HuH-7.5 (cell line): ENCODE measurements around the gene EMILIN3.

Source experiments
- DNase-seq: peaks from one replicate; pipeline ENCODE4 v3.0.0; 2011; ENCODE audit warnings: low spot score

The EMILIN3 gene

DNA sequence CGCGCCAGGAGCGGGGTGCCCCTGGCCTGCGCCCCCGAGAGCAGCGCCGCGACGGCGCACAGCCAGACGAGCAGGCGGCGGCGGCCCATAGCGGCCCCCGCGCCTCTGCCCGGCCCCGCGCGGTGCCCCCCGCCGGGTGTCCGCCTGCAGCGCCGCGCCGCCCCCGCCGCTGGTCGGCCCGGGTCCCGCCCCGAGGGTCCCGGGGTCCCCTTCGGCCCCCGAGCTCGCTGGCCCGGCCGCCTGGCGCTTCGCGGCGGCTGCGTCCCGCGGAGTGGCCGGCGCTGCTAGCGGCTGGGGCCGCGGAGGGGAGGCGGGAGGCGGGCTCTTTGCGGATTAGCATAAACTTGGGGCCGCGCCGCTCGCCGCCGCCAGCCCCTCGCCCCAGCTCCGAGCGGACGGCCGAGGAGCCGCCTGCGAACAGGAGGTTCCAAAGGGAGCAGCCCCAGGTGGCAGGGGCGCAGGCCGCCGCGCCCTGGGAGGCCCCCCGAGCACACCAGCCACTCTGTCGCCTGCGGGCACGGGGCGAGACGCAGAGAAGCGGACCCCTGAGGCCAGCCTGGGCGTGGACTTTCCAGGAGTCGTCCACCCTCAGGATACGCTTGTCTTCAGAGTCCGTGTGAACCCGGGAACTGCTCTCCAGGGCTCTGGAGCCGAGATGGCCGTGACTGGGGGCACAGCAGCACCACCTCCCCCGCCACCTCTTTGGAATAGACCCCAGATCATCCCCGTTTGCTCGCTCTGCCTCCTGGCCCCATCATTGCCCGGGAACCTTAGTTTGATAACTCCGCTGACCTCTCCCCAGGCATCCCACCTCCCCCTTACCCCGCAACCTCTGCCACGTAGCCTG is at the start of gene EMILIN3:
Gene EMILIN3 (minus strand): TSS at position 273 of the 847 bp plus-strand sequence. CDS start 184 bp downstream, at position 89.
- no peak for DNase-seq

GRCh38 chr20:41415191-41415590 is 48.6 kb upstream of the EMILIN3 start:
- no peak for DNase-seq

GRCh38 chr20:41413169-41413568 is 46.6 kb upstream of the EMILIN3 start:
- DNase-seq, result no peak

GRCh38 chr20:41412324-41413120 is 45.9 kb upstream of the EMILIN3 start:
- DNase-seq, result no peak

GRCh38 chr20:41411391-41411847 is 44.8 kb upstream of the EMILIN3 start:
- DNase-seq, result no peak

DNA sequence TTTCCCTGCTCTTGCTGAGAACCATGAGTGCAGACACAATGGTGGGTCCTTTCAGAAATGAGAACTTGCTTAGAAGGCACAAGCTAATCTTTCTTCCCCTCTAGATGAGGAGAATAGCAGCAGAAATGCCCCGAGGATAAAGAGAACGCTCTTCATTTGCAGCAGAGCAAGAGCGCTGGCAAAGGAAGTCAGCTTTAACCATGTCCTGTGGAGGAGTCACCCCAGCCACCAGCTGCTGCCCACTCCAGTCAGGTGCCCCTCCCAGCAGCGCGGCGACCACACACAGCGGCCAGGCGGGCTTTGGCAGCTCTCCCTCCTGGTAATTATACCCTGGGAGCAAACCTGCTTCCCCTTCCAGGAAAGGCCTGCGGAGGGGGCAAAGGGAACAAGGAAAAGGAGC is 42.4 kb upstream of the EMILIN3 start:
- DNase-seq, result no peak

DNA sequence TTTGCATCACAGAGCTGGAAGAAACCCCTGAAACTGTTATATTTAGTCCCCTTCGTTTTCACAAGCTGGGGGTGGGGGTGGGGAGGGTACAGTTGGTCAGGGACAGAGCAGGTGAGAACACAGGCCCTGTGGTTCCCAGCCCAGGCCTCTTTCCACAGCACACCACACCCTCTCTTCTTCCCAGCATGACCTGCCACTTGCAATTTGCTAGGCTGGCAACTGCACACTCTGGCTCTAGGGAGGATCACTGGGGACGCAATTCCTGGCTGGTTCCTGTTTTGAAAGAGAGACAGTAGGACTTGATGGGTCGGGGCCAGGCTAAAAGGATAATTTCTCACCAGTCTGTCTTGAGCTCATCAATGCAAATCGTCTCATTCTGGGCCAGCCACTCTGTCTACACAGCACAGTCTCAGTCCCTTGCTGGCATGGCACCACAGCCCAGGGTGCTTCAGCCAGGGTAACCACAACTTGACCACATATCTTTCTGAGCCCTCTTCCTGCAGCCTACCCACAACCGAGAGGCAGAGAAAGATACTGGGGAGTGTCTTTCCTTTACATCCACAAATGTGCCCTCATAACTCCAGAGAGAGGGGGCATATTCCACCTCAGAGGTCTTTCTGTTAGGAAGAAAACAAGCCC is 41.7 kb upstream of the EMILIN3 start:
- no peak for DNase-seq

DNA sequence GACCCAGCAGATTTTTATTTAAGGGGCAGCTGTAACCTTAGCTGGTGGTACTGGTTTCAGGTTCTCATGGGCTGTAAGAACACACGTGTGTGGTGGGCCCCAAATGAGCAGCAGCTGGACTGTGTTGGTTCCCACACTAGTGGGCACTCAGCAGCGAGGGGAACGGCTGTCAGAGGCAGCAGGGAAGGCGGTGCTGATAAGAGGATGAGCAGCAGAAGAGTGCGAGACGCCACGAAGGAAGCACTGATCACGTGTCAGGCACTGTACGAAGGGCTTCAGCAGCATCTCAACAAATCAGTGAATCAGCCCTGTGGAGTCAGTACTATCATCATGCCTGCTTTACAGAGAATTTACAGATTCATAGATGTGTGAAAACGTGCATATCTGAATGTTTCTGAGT is 41.0 kb upstream of the EMILIN3 start:
- DNase-seq, result no peak

GRCh38 chr20:41406896-41407444 is 40.4 kb upstream of the EMILIN3 start:
- DNase-seq, result no peak

GRCh38 chr20:41406353-41406752 is 39.7 kb upstream of the EMILIN3 start:
- DNase-seq, result no peak

- no peak for DNase-seq
Observed at GRCh38 chr20:41405436-41405835, 38.8 kb upstream of the EMILIN3 start.

DNA sequence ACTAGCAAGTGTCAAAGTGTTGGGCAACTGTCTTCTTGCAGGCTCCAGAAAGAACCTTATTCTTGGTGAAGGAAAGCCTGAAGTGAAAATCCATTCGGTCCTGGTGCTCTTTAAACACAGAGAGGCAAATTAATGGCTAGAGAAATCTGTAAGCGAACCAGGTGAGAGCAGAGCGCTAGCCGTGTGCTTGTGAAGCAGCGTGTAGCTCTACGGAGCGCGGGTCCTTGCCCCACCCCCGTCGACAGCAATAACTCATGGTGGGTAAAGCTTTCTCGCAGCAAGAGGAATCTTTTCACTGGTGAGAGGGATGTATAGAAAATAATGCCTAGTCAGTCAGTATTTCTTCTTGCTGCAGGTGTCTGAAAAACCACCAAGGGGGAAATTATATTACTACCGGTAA is 37.0 kb upstream of the EMILIN3 start:
- no peak for DNase-seq

DNA sequence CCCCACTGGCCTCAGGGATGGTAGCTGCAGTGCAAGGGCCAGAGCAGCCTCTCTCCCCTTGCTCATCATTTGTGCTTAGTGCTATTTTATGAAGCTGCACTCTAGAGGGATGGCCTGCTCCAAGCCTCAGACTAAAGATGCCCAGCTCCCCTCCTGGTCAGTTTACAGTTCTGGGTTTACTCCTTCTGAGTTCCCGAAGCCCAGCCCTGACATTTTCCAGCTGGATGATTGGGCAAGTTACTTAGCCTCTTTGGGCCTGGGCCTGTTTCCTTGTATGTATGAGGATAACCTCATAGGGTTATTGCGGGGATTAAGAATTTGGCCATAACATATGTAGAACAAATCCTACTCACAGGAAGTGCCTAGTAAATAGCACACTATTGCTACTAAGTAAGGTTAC is 31.8 kb upstream of the EMILIN3 start:
- DNase-seq, result no peak

DNA sequence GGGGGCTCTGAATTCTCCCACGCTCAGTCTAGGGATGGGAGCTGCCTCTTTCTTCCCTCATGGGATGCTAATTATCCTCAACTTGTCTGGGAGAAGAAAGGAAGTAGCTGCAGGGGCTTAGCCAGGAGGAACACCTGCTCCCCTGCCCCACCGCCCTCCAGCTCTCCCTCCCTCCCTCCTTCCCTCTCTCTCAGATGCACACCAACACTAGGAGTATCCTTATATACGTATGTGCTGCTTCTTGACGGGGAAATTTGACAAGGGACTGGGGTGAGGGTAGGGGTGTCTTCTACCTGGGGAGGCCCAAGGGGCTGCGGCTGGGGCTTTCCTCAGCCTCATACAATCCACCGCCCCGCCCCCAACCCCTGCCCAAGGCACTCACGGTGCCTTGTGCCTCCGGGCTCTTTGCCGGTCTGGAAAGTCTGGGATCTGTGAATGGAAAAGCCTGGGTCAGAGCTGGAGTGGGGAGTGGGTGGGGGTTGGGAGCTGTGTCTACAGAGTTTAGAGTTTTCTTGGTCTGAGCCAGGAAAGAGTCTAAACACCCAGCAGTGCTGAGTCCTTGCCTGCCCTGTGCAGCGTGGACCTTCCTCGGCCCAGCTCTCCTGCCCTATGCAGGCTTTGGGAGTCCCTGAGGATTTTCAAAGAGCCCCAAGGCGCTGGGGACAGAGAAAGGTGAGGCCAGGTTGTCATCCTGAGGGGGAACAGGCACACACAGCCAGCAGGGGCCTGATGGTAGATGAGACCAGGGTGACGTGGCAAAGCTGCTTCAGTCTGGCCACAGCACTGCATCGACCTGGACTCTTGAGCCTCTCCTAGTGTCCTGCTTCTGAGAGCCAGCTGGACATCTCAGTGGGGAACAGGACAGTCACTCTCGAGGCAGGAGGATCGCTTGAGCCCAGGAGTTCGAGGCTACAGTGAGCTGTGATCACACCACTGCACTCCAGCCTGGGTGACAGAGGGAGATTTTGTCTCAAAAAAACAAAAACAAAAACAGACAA is 29.3 kb upstream of the EMILIN3 start:
- no peak for DNase-seq

GRCh38 chr20:41394931-41395666 is 28.5 kb upstream of the EMILIN3 start:
- no peak for DNase-seq

GRCh38 chr20:41394081-41394480 is 27.5 kb upstream of the EMILIN3 start:
- DNase-seq, result no peak

GRCh38 chr20:41393705-41394066 is 27.1 kb upstream of the EMILIN3 start:
- no peak for DNase-seq

GRCh38 chr20:41392871-41393704 is 26.5 kb upstream of the EMILIN3 start:
- no peak for DNase-seq

- no peak for DNase-seq
Observed at GRCh38 chr20:41392295-41392694, 25.7 kb upstream of the EMILIN3 start.
